HEK293 (cell line): Measurements from ENCODE around the gene BORCS6.

Experiments used
- CTCF ChIA-PET: fragments of 350-600 bp; formaldehyde crosslinking; extraction: SDS; loops from one replicate; lab custom pipeline; 2021; ENCODE audit warnings: antibody characterized with exemption; lab: Yijun Ruan, JAX
- POLR2A ChIA-PET: fragments of 300-600 bp; formaldehyde crosslinking; extraction: SDS; loops from one replicate; lab custom pipeline; 2020; ENCODE audit warnings: antibody characterized with exemption, inconsistent platforms; lab: Yijun Ruan, JAX
- H3K27ac ChIP-seq: fragments of 200-500 bp; sonication (Bioruptor generic); 2 replicates; pipeline ENCODE4 v1.5.1; 2014; ENCODE audit warnings: low read depth, low read length, control low read depth, inconsistent platforms; ENCODE audit errors: extremely low read depth
- H3K36me3 ChIP-seq, 2 experiments: fragments of 200-500 bp in 1 of 2; sonication (Bioruptor generic) in 1 of 2; 1 replicate in 1 of 2; 2 replicates in 1 of 2; pipeline ENCODE4 v1.5.1; 2014 to 2017; ENCODE audit warnings: inconsistent platforms in 2 of 2, low read length in 2 of 2; ENCODE audit not compliant: control insufficient read depth in 2 of 2, insufficient read depth in 1 of 2
- H3K4me1 ChIP-seq: fragments of 200-500 bp; sonication (Bioruptor generic); 2 replicates; pipeline ENCODE4 v1.5.1; 2014; ENCODE audit warnings: mild to moderate bottlenecking, low read length, inconsistent platforms; ENCODE audit not compliant: control insufficient read depth, insufficient read depth
- H3K4me3 ChIP-seq: 2 replicates; pipeline ENCODE4 v1.5.1; 2011; ENCODE audit warnings: low read depth, mild to moderate bottlenecking, control low read depth, low read length, moderate library complexity
- H3K9me3 ChIP-seq: fragments of 200-500 bp; sonication (Bioruptor generic); 2 replicates; pipeline ENCODE4 v1.5.1; 2014; ENCODE audit warnings: low read depth, low read length, inconsistent platforms; ENCODE audit not compliant: control insufficient read depth, insufficient read depth
- EGR2 ChIP-seq: fragments of 450-650 bp; formaldehyde crosslinking; IDR thresholded peaks from 2 replicates; pipeline ENCODE4 v1.5.1; 2016; ENCODE audit warnings: low read depth, missing biosample characterization, missing genetic modification characterization
- GLIS1 ChIP-seq: fragments of 450-650 bp; formaldehyde crosslinking; IDR thresholded peaks from 2 replicates; pipeline ENCODE4 v1.5.1; 2016; ENCODE audit warnings: missing biosample characterization, missing genetic modification characterization
- KLF16 ChIP-seq: fragments of 450-650 bp; formaldehyde crosslinking; IDR thresholded peaks from 2 replicates; pipeline ENCODE4 v1.5.1; 2017; ENCODE audit warnings: missing biosample characterization, missing genetic modification characterization
- KLF17 ChIP-seq: fragments of 450-650 bp; formaldehyde crosslinking; IDR thresholded peaks from 2 replicates; pipeline ENCODE4 v1.5.1; 2016; ENCODE audit warnings: missing biosample characterization, missing genetic modification characterization
- MZF1 ChIP-seq: fragments of 450-650 bp; formaldehyde crosslinking; IDR thresholded peaks from 2 replicates; pipeline ENCODE4 v1.5.1; 2017; ENCODE audit warnings: missing biosample characterization, missing genetic modification characterization, borderline replicate concordance
- PBX3 ChIP-seq: sonication (generic); formaldehyde crosslinking; IDR thresholded peaks from 2 replicates; pipeline ENCODE4 v1.8.1; 2022; ENCODE audit warnings: mild to moderate bottlenecking, moderate library complexity, missing genetic modification reagents
- SP7 ChIP-seq: fragments of 450-650 bp; formaldehyde crosslinking; IDR thresholded peaks from 2 replicates; pipeline ENCODE4 v1.5.1; 2016; ENCODE audit warnings: missing biosample characterization, missing genetic modification characterization
- TRIM28 ChIP-seq: IDR thresholded peaks from 2 replicates; pipeline ENCODE4 v1.6.1; 2011; ENCODE audit warnings: low read length, control low read depth, borderline replicate concordance
- ZBTB20 ChIP-seq: fragments of 450-650 bp; formaldehyde crosslinking; IDR thresholded peaks from 2 replicates; pipeline ENCODE4 v1.5.1; 2016; ENCODE audit warnings: missing biosample characterization, missing genetic modification characterization
- ZBTB26 ChIP-seq: fragments of 450-650 bp; formaldehyde crosslinking; optimal IDR thresholded peaks from 2 replicates; pipeline ENCODE3; 2016; ENCODE audit warnings: missing biosample characterization, mild to moderate bottlenecking, missing genetic modification characterization
- ZBTB8A ChIP-seq: fragments of 450-650 bp; formaldehyde crosslinking; IDR thresholded peaks from 2 replicates; pipeline ENCODE4 v1.5.1; 2016; ENCODE audit warnings: missing biosample characterization, missing genetic modification characterization
- ZNF211 ChIP-seq: fragments of 450-650 bp; formaldehyde crosslinking; IDR thresholded peaks from 2 replicates; pipeline ENCODE4 v1.5.1; 2016; ENCODE audit warnings: low read depth, missing biosample characterization, missing genetic modification characterization
- ZNF239 ChIP-seq: fragments of 450-650 bp; formaldehyde crosslinking; IDR thresholded peaks from 2 replicates; pipeline ENCODE4 v1.5.1; 2016; ENCODE audit warnings: missing biosample characterization, missing genetic modification characterization
- ZNF37A ChIP-seq: fragments of 450-650 bp; IDR thresholded peaks from 2 replicates; pipeline ENCODE4 v1.5.1; 2018; ENCODE audit warnings: missing biosample characterization, missing genetic modification characterization
- ZNF404 ChIP-seq: fragments of 450-650 bp; formaldehyde crosslinking; IDR thresholded peaks from 2 replicates; pipeline ENCODE4 v1.5.1; 2017; ENCODE audit warnings: missing biosample characterization, missing genetic modification characterization
- ZNF48 ChIP-seq: fragments of 450-650 bp; formaldehyde crosslinking; IDR thresholded peaks from 2 replicates; pipeline ENCODE4 v1.5.1; 2016; ENCODE audit warnings: missing biosample characterization, missing genetic modification characterization
- ZNF513 ChIP-seq: fragments of 450-650 bp; IDR thresholded peaks from 2 replicates; pipeline ENCODE4 v1.5.1; 2018; ENCODE audit warnings: missing biosample characterization, missing genetic modification characterization
- ZNF518A ChIP-seq: fragments of 450-650 bp; formaldehyde crosslinking; conservative IDR thresholded peaks from 2 replicates; pipeline ENCODE4 v1.5.1; 2016; ENCODE audit warnings: low read depth, missing biosample characterization, missing genetic modification characterization
- ZNF530 ChIP-seq: fragments of 450-650 bp; formaldehyde crosslinking; IDR thresholded peaks from 2 replicates; pipeline ENCODE4 v1.5.1; 2016; ENCODE audit warnings: low read depth, missing biosample characterization, missing genetic modification characterization
- ZNF548 ChIP-seq: fragments of 450-650 bp; formaldehyde crosslinking; IDR thresholded peaks from 2 replicates; pipeline ENCODE4 v1.5.1; 2016; ENCODE audit warnings: missing biosample characterization, missing genetic modification characterization
- ZNF629 ChIP-seq: fragments of 450-650 bp; formaldehyde crosslinking; IDR thresholded peaks from 2 replicates; pipeline ENCODE4 v1.5.1; 2017; ENCODE audit warnings: missing biosample characterization, missing genetic modification characterization
- ZNF639 ChIP-seq: fragments of 450-650 bp; formaldehyde crosslinking; IDR thresholded peaks from 2 replicates; pipeline ENCODE4 v1.5.1; 2016; ENCODE audit warnings: missing biosample characterization, missing genetic modification characterization
- ZNF792 ChIP-seq: fragments of 450-650 bp; formaldehyde crosslinking; IDR thresholded peaks from 2 replicates; pipeline ENCODE4 v1.5.1; 2016; ENCODE audit warnings: missing biosample characterization, missing genetic modification characterization
- ZNF837 ChIP-seq: fragments of 450-650 bp; formaldehyde crosslinking; IDR thresholded peaks from 2 replicates; pipeline ENCODE4 v1.5.1; 2016; ENCODE audit warnings: missing biosample characterization, missing genetic modification characterization
- ZXDB ChIP-seq: fragments of 450-650 bp; formaldehyde crosslinking; IDR thresholded peaks from 2 replicates; pipeline ENCODE4 v1.5.1; 2016; ENCODE audit warnings: missing biosample characterization, missing genetic modification characterization

The BORCS6 gene

GRCh38 chr17:8176197-8176940 lies 13.6 kb downstream of the BORCS6 start, which contains the start of gene TMEM107:
TSS of gene TMEM107 (minus strand) at chr17:8176380. CDS start at chr17:8176286, 94 bp downstream.
- Histone ChIP-seq H3K4me3 (peak within 1 kb of the TSS; percentile 61), H3K36me3 (no peaks in the 10 kb centered on the region), H3K27ac (peak within 1 kb of the TSS; percentile 57), H3K4me1 (peaks cover 10% of the 10 kb centered on the region), H3K9me3 (no peaks in the 10 kb centered on the region)
- ChIA-PET POLR2A (interaction anchor here (0.7 to 2.7 kb wide), 8 partner anchors 9 to 119 kb away, joined by 3 to 13 read pairs (median 4); partner anchors contain the start of genes AURKB, BORCS6 and SLC25A35), CTCF (interaction anchor here (0.5 to 1.4 kb wide), 7 partner anchors 11 to 205 kb away, joined by 3 to 6 read pairs (median 3); partner anchors contain the start of genes BORCS6 and PFAS)
- TF ChIP-seq ZNF48 = no peak
- TF ChIP-seq ZNF548 (tag by site-specific recombination) = no peak
- 0 out of 2 replicates have a peak, but pooled peaks have one; percentile 52 for TF ChIP-seq KLF16
- TF ChIP-seq ZNF37A (tag by site-specific recombination) = no peak
- TF ChIP-seq PBX3 (CRISPR knock-in tag) = no peak
- TF ChIP-seq ZNF211 = no peak
- no peak; the same call in 1 of the 2 replicates for TF ChIP-seq ZBTB20 (tag by site-specific recombination)
- no peak for TF ChIP-seq MZF1 (tag by site-specific recombination)
- TF ChIP-seq ZNF639 (tag by site-specific recombination) = no peak
- peak; percentile 84 for TF ChIP-seq ZBTB26 (tag by site-specific recombination)
- peak; percentile 49; the same call in 1 of the 2 replicates for TF ChIP-seq SP7 (tag by site-specific recombination)
- no peak for TF ChIP-seq TRIM28
- peak; percentile 43; the same call in 1 of the 2 replicates for TF ChIP-seq ZXDB (tag by site-specific recombination)
- TF ChIP-seq ZNF837 (tag by site-specific recombination) = no peak
- TF ChIP-seq GLIS1 = no peak; the same call in 1 of the 2 replicates
- no peak for TF ChIP-seq KLF17 (tag by site-specific recombination)
- no peak for TF ChIP-seq ZNF404 (tag by site-specific recombination)
- no peak for TF ChIP-seq ZNF513 (tag by site-specific recombination)
- peak; percentile 53 for TF ChIP-seq ZNF629 (tag by site-specific recombination)
- TF ChIP-seq ZNF239 = no peak
- no peak for TF ChIP-seq ZNF792 (tag by site-specific recombination)
- no peak for TF ChIP-seq ZNF518A
- TF ChIP-seq ZNF530 (tag by site-specific recombination) = no peak
- peak; percentile 38; the same call in 1 of the 2 replicates for TF ChIP-seq EGR2
- peak; percentile 61 for TF ChIP-seq ZBTB8A (tag by site-specific recombination)
